B cell (primary cell): ENCODE data around the gene CFAP157.

Experiments used
- EZH2 ChIP-seq: IDR thresholded peaks from 2 replicates; pipeline ENCODE4 v1.6.1; 2012; ENCODE audit warnings: borderline replicate concordance, low read depth, mild to moderate bottlenecking, moderate library complexity, low read length; ENCODE audit not compliant: insufficient read depth, poor library complexity, severe bottlenecking
- TF ChIP-seq, protein P1 (sequence below): fragments of 200-600 bp; IDR thresholded peaks from one replicate; pipeline ENCODE4 v1.8.0; 2022; ENCODE audit warnings: antibody characterized with exemption, mild to moderate bottlenecking

GRCh38 chr9:127751269-127752054, 44.7 kb downstream of the CFAP157 start:
- TF ChIP-seq, protein P1, sequence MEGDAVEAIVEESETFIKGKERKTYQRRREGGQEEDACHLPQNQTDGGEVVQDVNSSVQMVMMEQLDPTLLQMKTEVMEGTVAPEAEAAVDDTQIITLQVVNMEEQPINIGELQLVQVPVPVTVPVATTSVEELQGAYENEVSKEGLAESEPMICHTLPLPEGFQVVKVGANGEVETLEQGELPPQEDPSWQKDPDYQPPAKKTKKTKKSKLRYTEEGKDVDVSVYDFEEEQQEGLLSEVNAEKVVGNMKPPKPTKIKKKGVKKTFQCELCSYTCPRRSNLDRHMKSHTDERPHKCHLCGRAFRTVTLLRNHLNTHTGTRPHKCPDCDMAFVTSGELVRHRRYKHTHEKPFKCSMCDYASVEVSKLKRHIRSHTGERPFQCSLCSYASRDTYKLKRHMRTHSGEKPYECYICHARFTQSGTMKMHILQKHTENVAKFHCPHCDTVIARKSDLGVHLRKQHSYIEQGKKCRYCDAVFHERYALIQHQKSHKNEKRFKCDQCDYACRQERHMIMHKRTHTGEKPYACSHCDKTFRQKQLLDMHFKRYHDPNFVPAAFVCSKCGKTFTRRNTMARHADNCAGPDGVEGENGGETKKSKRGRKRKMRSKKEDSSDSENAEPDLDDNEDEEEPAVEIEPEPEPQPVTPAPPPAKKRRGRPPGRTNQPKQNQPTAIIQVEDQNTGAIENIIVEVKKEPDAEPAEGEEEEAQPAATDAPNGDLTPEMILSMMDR, result no peak
- no peak for TF ChIP-seq EZH2
